CD4-positive, alpha-beta T cell treated with Interleukin-15 for 1 hour (primary cell): ENCODE results near the gene DEAF1.
"Not testable (repeated sequence)": the region's sequence is repeated elsewhere in the genome, so short reads cannot be mapped to it uniquely, and the experiment has no call there.

Experiments
- DNase-seq: peaks from one replicate; pipeline ENCODE4 v3.0.0-alpha.2; 2020

The DEAF1 gene

DNA sequence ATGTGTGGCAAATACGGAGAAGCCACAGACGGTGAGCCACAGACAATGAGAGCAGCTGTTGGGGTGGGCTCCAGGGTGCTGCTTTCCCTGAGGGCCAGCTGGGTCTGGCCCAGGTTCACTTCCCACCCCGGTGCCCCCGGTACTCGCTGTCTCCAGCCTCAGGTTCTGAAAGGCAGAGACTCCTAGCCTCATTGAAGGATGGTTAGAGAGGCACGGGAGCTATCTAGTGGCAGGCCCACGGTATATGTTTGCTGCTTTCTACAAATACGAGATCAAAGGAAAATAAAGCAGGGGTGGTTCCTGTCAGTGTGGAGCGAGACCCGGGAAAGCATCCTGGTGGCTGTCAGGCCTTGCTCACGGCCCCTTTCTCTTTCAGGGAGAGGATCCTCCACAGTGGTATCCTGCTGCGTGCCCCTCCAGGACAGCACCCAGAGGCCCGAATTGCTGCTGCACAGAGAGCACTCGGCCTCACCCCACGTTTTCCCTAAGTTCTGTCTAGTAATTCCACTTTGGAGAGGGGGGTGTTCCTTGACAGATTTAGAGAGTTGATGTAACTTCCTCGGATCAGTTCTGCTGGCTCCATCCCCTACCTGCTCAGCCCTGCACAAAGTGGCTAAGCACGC lies 3.6 kb upstream of the DEAF1 start:
- DNase-seq = no peak

DNA sequence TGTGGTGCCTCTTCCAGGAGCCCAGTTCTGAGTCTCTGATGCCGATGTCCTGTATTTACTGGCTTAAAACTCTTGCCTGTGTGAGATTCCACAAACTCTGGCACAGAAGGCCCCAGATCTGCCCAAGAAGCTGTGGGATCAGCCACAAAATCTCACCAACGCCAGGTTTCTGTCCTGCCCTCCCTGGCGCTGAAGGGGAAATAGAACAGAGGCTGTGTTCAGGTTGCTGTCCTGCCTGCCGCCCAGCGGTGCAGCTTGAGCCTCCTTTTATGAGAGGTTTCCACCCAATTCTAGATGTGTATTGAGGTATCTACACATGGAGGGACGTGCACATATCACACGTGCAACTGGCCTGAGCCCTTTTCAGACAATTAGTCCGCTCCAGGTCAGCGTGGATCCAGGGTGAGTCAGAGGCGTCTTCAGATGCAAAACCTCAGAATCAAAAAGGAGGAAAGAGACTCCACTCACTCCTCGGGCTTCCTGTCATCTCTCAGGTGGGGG lies 2.8 kb upstream of the DEAF1 start:
- no peak for DNase-seq

DNA sequence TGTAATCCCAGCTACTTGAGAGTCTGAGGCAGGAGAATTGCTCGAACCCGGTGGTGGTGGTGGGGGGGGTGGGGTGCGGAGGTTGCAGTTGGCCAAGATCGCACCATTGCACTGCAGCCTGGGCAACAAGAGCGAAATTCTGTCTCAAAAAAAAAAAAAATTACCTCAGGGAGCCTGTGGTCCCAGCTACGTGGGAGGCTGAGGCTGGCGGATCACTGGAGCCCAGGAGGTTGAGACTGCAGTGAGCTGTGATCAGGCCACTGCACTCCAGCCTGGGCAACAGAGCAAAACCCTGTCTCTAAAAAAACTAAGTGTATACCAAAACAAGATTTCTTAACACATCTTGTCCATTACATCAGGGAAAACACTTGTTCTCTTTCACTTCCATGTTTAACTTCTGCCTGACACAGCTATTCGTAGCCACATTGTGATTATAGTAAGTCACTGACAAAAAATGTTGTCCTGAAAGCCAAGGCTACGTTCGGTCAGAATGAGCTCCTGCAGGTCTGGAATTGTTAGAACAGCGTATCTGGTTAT lies 2.0 kb upstream of the DEAF1 start:
- DNase-seq = peak; percentile 39

DNA sequence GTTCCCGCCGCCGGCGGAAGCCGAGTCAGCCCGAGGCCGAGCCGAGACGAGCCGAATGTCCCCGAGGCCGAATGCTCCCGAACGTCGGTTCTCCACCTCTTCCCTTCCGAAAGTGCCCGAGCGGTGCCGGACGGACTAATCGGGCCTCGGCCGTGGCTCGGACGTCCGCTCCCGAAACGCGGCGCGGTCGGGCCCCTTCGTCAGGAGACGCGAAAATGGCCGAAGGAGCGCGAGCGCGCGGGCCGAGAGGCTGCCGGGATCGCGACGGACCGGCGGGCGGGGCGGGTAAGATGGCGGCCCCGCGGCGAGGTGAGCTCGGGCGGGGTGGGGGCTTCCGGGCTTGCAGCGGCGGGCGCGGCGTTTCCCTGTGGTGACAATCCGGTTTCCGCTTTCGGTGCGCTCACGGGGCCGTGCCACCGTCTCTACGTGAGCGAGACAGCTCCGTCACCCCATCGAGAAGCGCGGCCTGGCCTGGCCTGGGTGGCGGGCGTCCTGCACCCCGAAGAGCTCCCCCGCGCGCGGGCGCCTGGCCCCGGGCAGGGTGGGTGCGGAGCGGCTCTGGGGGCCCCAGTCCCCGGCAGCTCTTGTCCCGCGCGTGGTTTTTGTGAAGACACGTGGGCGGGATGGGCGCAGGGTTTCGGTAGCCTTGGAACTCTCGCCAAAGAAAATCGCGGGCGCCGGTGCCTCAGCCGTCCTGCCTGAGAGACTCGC lies 671 bp upstream of the DEAF1 start, which contains the start of gene TMEM80:
Gene TMEM80, plus strand, starts transcription at position 279 of the 711 bp plus-strand sequence. Its CDS starts 12 bp downstream, at position 291.
- DNase-seq = peak; percentile 98

DNA sequence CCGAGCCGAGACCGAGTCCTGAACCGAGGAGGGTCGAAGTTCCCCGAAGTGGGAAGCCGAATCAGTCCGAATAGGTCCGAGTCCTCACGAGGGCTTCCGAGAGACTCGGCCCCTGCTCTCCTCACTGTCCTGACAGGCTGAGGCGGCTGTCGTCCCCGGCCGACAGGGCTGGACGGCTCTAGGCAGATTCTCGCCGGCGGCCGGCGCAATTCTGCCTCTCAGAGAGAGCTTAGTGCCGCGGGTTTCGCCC lies 191 bp upstream of the DEAF1 start:
- no peak for DNase-seq

DNA sequence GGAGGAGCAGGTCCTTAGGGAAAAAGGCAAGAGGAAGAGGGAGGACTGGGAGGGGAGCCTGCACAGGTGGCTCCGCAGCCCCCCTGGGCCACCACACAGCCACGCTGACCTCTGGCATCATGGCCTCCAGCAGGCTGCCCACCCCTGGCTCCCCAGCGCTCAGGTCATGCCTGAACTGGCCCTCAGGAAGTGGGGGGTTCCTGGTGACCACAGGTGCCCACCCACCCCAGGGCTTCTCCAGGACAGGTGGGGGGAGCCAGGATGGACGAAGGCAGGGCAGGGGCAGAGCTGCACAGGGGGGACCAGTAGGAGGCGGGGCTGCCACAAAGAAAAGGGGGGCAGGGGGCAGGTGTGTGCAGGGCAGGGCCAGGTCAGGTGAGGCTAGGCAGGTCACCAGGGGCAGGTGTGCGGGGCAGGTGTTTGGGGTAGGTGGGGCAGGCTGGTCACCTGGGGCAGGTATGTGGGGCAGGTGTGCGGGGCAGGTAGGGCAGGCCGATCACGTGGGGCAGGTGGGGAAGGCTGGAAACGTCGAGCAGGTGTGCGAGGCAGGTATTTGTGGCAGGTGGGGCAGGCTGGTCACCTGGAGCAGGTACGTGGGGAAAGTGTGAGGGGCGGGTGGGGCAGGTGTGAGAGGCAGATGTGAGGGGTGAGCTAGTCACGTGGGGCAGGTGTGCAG lies 997 bp downstream of the DEAF1 start:
- no peak for DNase-seq

DNA sequence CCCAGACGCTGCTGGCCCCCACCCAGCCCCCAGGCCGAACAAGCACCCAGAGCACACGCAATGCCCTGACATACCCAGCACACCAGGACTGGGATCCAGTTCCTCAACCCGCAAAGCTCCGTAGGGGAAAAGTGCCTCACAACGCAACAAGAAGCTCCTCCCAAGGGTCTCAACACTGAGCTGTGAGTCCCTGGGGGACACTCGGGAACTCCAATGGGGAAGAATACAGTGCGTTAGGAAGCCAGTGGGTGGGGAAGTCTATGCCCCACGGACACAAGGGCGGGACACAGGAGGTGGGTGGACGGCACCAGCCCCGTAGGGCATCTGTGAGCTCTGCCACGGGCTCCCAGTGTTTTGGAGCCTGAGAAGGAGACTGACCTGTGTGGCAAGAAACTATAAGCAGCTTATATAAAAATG lies 1.6 kb downstream of the DEAF1 start:
- DNase-seq = no peak

DNA sequence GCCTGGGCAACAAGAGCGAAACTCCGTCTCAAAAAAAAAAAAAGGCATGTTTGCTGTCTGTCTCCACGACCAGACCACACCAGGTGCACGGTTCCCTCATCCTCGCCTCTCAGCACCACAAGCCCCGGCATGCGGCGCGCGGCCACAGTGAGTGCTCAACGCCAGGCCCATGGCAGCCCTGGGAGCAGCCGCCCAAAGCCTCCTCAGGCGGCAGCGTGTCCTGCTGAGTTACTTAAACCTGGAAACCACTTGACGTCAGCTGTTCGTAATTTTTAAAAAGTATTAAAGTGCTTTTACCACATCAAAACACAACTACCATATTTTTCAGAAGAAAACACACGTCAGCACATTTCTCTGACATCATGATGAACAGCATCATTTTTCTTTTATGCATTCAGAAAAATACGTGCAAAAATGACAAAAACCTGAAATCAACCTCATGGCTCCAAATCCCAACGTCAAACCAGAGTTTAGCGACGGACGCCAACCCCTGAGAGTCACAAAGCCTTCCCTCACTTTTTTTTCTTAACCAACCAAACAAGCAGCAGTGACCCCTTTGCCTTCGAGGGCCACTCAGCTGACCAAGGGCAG lies 2.1 kb downstream of the DEAF1 start:
- peak; percentile 85 for DNase-seq

DNA sequence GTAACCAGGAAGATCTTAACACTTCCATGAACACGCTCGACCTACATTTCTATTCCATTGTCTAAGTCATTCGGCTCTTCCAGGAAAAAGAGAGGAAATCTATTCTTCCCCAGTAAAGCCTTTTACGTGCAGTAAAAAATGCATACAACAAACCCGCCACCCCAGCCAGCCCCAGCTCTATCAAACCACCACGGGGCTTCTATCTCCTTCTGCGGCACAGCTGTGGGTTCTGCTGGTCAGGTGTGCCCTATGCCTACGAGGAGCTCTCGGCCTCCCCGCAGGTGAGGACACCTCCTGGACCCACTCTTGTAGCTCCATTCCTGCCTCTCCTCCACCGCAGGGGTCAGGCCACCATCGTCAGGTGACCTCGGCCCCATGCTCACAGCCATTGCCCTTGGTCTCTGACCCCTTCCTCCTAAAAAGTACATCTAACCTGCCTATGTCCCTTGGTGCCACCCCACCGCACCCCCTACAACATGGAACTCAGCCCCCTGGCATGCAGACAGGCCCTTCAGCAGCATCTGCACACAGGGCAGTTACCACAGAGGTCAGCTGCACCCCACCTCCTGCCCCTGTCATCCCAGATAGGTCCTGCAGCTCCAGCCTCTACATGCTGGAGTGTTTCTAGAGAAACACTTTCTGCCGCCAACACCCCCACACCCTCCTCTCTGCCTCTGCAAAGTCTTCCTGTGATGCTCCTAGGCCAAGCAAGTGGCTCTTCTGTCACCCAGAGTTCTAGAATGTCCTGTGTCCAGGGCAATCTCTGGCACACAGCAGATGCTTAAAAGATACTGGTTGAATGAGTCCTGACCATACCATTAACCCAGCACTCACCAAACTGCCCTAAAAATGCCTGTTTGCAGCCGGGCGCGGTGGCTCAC lies 3.1 kb downstream of the DEAF1 start:
- DNase-seq = no peak

DNA sequence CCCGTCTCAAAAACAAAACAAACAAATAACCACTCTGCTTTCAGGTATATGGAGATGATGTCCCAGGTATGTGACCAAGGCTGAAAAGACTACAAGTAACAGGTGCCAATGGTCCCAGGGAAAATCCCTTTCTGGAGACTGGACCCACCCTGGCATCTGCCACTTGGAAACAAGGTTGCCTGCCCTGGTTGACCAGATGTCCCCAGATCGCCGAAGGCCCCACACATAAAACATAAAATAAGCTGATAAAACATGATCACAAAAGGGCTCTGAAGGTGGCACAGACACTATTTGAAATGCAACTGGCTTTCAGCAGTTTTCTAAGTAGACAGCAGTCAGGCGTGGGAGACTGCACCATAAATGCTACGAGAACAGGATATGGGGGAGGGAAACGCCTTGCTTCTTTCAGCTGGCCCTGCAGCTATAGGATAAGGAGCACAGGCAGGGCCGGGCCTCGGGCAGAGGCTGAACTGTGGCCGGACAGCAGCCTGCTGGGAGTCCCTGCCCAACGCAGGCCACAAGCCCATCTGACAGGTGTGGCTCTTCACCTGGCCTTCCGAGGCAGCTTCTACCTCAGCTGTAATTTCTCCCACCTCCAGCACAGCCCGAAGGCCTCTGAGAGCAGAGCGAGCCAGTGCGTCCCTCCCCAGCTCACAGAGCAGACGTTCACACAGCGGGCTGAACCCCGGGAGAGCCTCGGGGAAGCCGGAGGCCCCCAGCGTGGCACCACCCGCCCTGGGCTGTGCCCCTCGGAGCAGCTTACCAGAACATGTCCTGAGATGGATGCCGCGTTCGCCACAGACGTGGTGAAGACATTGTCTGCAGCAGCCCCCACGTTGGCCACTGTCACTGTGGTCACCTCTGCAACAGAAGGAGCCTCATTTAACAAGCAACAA lies 4.0 kb downstream of the DEAF1 start:
- DNase-seq = no peak

DNA sequence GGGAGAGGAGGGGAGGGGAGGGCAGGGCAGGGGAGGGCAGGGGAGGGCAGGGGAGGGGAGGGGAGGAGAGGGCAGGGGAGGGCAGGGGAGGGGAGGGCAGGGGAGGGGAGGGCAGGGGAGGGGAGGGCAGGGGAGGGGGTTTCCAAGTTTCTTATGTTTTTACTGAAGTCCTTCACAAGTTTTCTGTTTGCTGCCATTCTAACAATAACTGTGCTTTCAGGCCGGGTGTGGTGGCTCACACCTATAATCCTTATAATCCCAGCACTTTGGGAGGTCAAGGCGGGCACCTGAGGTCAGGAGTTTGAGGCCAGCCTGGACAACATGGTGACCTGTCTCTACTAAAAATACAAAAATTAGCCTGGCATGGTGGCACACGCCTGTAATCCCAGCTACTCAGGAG lies 4.8 kb downstream of the DEAF1 start:
- not testable (repeated sequence) for DNase-seq

DNA sequence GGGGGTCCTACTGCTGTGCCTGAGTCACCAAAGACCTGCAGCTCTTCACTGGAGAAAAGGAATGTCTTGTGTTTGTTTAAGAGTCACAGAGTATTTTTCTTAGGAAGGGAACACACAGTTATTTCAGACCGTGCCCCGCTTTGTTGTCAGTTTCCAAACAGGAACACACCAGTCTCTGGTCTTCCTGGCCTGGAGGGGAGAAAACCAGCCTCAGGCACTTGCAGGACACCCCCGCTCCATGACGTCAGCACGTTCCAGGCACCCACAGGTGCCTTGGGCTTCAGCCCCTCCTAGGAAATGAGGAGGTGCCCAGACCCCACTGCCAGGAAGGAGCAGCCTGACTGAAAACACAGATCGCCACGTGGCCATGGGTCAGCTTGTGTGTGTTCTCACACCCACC lies 5.4 kb downstream of the DEAF1 start:
- DNase-seq = no peak

DNA sequence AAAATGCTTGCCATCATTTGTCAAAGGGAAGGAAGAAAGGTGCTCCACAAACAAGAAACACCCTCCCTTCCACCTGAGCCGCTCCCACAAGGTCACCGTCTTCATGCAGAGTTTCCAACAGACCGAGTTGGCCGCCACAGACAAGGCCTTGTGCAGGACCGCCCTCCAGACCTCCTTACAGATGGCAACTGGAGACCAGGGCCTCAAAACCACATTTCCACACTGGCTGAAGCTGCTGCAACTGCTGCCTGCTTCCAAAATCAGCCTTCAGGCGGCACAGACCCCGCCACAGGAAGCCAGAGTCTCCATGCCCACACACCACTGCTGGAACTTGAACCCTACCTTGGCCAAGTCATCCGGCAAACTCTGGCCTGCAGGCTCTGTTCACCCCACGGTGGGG lies 6.3 kb downstream of the DEAF1 start:
- no peak for DNase-seq

DNA sequence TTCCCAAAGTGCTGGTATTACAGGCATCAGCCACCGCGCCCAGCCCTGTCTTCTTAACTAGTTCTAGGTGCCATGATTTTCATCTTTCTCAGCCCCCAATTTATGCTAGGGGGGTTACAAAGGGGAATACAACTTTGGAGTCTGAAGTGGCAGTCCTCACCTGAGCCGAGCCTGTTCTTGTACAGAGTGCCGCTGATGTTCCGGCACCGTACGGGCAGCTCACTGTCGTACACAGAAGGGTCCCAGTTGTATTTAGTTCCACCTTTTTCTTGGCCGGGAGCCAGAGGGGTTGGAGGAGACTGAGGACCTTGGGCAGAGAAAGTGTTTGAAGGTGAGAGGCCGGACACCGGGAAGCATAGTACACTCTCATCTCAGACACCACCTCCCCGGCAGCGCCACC lies 7.3 kb downstream of the DEAF1 start:
- no peak for DNase-seq

DNA sequence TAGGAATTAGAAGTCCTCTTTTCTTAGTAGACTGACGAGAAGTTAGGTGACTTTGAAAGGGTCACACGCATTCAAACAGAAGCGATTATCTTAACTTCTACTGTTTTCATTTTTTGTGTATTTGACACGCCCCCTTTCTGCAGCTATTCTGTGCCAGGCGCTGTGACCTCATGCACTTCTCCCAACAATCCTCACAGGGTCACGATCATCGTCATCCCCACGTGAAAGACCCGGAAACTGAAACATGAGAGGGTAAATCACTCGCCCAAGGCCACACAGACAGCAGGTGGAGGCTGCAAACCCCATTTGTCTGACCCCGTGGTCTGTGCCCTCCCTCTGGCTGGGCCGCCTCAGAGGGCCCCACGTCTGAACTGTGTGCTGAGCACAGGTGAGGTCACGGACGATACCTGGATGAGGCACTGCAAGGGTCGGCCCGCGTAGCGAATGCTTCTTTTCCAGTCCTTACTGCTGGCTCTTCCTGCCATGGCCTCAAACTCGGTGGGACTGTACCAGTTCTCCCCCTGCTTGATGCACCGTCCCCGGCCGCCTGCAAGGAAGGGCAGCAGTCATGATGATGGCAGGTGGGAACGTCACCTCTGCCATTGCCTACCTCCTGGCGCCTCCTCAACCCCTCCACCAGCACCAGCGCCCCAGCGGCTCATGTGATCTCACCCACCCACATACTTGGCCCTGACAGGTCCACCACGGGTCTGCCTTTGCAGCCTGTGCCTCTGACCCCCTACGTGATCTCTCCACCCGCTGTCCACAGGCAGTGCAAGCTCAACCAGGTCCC lies 8.4 kb downstream of the DEAF1 start:
- DNase-seq = no peak

DNA sequence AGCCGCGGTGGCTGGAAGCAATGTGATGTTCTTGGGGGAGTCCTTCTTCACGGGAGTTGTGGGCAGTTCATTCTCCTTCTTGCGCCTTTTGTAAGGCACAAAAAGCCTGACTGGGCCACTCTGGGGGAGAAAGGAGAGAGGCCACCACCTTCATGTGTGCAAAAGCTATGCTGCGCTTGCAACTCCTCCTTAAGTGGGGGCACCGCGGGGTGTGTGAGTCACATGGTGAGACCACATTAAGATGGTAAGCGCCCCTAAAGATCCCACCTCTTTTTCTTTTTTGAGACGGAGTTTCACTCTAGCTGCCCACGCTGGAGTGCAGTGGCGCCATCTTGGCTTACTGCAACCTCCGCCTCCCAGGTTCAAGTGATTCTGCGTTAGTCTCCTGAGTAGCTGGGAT lies 14.1 kb downstream of the DEAF1 start:
- DNase-seq = no peak

DNA sequence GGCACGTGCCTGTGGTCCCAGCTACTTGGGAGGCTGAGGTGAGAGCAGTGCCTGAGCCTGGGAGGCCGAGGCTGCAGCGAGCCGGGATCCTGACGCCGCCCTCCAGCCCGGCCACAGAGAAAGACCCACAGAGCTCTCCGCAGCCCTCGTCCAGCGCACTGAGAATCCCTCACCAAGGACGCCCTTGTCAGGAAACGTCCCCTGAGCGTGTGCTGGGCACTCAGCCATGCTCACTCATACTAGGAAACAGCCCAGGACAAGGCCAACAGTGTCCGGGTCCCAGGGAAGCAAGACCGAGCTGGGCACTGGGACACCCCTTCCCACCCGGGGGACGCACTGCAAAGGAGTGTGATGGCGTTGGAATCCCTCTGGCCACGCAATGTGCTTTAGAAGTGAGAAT lies 14.5 kb downstream of the DEAF1 start:
- DNase-seq = no peak

DNA sequence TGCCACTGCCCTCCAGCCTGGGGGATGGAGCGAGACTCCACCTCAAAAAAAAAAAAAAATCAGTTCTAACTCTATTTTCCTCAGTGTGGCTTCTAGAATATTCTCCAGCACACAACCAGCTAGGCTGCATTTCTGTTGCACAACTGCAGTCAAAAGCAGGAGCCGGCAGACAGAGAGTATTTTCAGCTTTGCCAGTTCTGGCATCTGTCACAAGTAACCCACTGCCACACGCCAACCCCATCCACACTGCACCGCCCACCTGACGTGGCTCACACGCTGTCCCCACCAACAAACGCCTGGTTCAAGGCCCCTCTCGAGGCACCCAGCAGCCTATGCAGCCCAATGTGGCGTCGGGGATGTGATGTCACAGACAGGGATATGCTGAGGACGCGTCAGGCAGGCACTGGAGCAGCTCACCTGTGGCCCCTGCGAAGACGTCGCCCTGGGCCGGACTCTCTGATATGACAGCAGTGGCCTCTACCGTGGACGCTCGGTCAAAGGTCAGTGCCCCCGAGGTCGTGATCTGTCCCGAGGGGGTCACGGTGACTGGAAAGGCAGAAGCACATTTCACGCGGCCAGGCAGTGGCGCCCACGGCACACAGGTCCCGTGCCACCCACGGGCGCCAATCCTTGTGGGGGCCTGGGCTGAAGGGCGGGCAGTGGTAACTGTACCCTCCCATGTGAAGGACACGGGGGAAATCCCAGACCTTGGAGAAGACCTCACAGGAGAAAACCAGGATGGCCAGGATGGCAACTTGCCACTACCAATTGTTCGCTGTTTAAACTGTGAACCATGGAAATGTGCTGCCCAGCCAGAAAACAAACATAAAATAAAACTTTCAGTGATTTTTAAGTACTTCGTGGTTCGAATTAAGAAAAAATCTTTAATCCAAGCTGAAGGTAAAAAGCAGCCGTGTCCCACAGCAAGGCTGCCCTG lies 15.5 kb downstream of the DEAF1 start:
- DNase-seq = no peak

DNA sequence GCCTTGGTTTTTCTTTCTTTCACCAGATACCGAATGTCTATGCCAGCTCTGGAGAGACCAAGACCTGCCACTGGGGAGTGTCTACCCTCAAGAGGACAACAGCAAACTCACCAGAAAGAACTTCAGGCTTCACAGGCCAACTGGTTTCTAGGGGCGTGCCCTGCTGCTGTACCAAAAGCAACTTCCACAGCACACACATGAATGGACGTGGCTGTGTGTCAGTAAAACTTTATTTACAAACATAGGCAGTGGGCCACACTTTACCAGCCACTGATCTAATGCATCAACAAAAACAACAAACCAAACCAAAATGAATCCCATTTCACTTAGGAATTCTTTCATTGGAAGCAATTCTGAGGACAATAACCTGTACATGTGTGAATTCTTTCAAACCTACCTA lies 16.7 kb downstream of the DEAF1 start:
- no peak for DNase-seq

DNA sequence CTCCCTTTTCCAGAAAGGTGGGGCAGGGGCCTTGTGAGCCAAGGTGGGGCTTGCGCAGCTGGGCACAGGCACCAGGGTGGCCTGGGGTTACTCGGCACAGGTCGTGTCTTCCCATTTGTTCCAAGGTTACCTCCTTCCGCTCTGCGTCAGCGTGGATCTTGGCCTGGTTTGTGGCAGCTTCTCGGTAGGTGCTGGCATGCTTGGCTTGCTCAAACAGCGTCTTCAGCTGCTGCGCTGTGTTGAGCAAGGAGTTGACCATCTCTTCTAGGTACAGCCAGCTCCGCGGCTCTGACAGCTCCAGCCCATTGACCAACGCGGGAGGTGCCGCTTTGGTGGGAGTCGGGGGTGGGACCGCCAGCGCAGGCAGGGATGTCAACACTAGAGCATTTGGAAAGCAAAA lies 20.6 kb downstream of the DEAF1 start:
- no peak for DNase-seq
